HCT116 (cell line): ENCODE measurements around the gene LOXHD1. TPM values are rescaled to one million over a fixed set of nuclear protein-coding genes. Genes with fewer than 3 reads are reported as not detected.

Experiments used
- ATAC-seq: fragments of 200-7000 bp; cut with Tn5 transposase; 2 replicates; pipeline ENCODE4 v1.9.1; 2020; ENCODE audit warnings: mild to moderate bottlenecking, moderate library complexity
- BruUV-seq: library from RNA; stranded (reverse); fragments of 400-500 nt; replicated peaks from 2 replicates; lab custom pipeline; 2021; lab: Mats Ljungman, UMichigan
- CTCF ChIA-PET: fragments of 300-600 bp; sonication (Branson Sonifier 250); formaldehyde crosslinking; loops from one replicate; lab custom pipeline; 2021; ENCODE audit warnings: antibody characterized with exemption; lab: Charles Lee
- POLR2A ChIA-PET: fragments of 300-600, 350-600 bp; sonication (Branson Sonifier 250); formaldehyde crosslinking; loops from one replicate; lab custom pipeline; 2021; ENCODE audit warnings: antibody characterized with exemption; lab: Charles Lee
- RAD21 ChIA-PET, 2 experiments: fragments of 300-600 bp; sonication (Branson Sonifier 250); formaldehyde crosslinking; loops; one replicate each; lab custom pipeline; 2023; ENCODE audit warnings: low total read pairs in 2 of 2; ENCODE audit not compliant: uncharacterized antibody in 2 of 2, unreplicated experiment in 2 of 2, low non-redundant PET in 1 of 2; lab: Charles Lee
- DNase-seq: peaks from one replicate; pipeline ENCODE4 v3.0.0-alpha.2; 2010; ENCODE audit warnings: low read depth, low spot score
- H2AFZ ChIP-seq: fragments of 200-600 bp; shearing (Covaris generic), sonication (generic); 2 replicates; pipeline ENCODE4 v1.6.1; 2017; ENCODE audit warnings: low read depth, mixed run types, mixed read lengths, antibody characterized with exemption, low read length; ENCODE audit not compliant: poor library complexity, severe bottlenecking
- H3K27ac ChIP-seq: 2 replicates; pipeline ENCODE4 v1.5.1; 2012; ENCODE audit warnings: low read depth, low read length
- H3K27me3 ChIP-seq: fragments of 200-600 bp; sonication (generic); 2 replicates; pipeline ENCODE4 v1.6.1; 2016; ENCODE audit warnings: mixed run types, low read length, mixed read lengths; ENCODE audit not compliant: insufficient read depth
- H3K36me3 ChIP-seq, 2 experiments: fragments of 200-500 bp in 1 of 2; fragments of 200-600 bp in 1 of 2; sonication (Bioruptor generic) in 1 of 2; sonication (generic) in 1 of 2; 2 replicates each; pipeline versions ENCODE4 v1.5.1 to v1.6.1; 2014 to 2016; ENCODE audit warnings: low read length in 2 of 2, inconsistent platforms in 1 of 2, mixed read lengths in 1 of 2, mixed run types in 1 of 2; ENCODE audit not compliant: insufficient read depth in 2 of 2, control insufficient read depth in 1 of 2
- H3K4me1 ChIP-seq, 2 experiments: fragments of 200-600 bp in 1 of 2; sonication (generic) in 1 of 2; 2 replicates each; pipeline versions ENCODE4 v1.5.1 to v1.6.1; 2012 to 2017; ENCODE audit warnings: low read length in 2 of 2, inconsistent platforms in 1 of 2, mild to moderate bottlenecking in 1 of 2, mixed read lengths in 1 of 2, mixed run types in 1 of 2, moderate library complexity in 1 of 2; ENCODE audit not compliant: insufficient read depth in 2 of 2, control insufficient read depth in 1 of 2
- H3K4me2 ChIP-seq: fragments of 200-600 bp; sonication (generic); 2 replicates; pipeline ENCODE4 v1.6.1; 2017; ENCODE audit warnings: mixed run types, low read length, mixed read lengths
- H3K4me3 ChIP-seq, 2 experiments: fragments of 200-600 bp in 1 of 2; sonication (generic) in 1 of 2; replicated peaks in 1 of 2; 2 replicates each; pipeline ENCODE4 v1.5.1; 2011 to 2016; ENCODE audit warnings: low read length in 2 of 2, control low read depth in 1 of 2, low read depth in 1 of 2, mild to moderate bottlenecking in 1 of 2, mixed read lengths in 1 of 2, mixed run types in 1 of 2
- H3K79me2 ChIP-seq: fragments of 200-600 bp; sonication (generic); 2 replicates; pipeline ENCODE4 v1.6.1; 2017; ENCODE audit warnings: mild to moderate bottlenecking, mixed run types, low read length, moderate library complexity, mixed read lengths; ENCODE audit not compliant: insufficient read depth
- H3K9ac ChIP-seq: fragments of 200-600 bp; sonication (generic); 2 replicates; pipeline ENCODE4 v1.6.1; 2016; ENCODE audit warnings: low read length, mixed read lengths
- H3K9me2 ChIP-seq: fragments of 200-600 bp; sonication (generic), shearing (Covaris generic); 2 replicates; pipeline ENCODE4 v1.6.1; 2017; ENCODE audit warnings: mixed run types, mild to moderate bottlenecking, moderate library complexity; ENCODE audit not compliant: insufficient read depth
- H3K9me3 ChIP-seq, 2 experiments: fragments of 200-500 bp in 1 of 2; fragments of 200-600 bp in 1 of 2; sonication (Bioruptor generic) in 1 of 2; sonication (generic) in 1 of 2; 2 replicates each; pipeline ENCODE4 v1.6.1; 2014 to 2017; ENCODE audit warnings: low read length in 2 of 2, mixed read lengths in 2 of 2, inconsistent platforms in 1 of 2, low read depth in 1 of 2, mild to moderate bottlenecking in 1 of 2, mixed run types in 1 of 2, moderate library complexity in 1 of 2; ENCODE audit not compliant: control insufficient read depth in 1 of 2, insufficient read depth in 1 of 2
- H4K20me1 ChIP-seq: fragments of 200-600 bp; sonication (generic), shearing (Covaris generic); 2 replicates; pipeline ENCODE4 v1.6.1; 2017; ENCODE audit warnings: mixed run types, mild to moderate bottlenecking, moderate library complexity; ENCODE audit not compliant: insufficient read depth
- CBX3 ChIP-seq: IDR thresholded peaks from 2 replicates; pipeline ENCODE4 v1.6.1; 2012; ENCODE audit warnings: low read depth
- CEBPB ChIP-seq: IDR thresholded peaks from 2 replicates; pipeline ENCODE4 v1.6.1; 2012; ENCODE audit warnings: low read depth
- ELF1 ChIP-seq: IDR thresholded peaks from 2 replicates; pipeline ENCODE4 v1.6.1; 2012; ENCODE audit warnings: low read depth, borderline replicate concordance
- EZH2phosphoT487 ChIP-seq: fragments of 200-600 bp; IDR thresholded peaks from 2 replicates; pipeline ENCODE4 v1.6.1; 2018; ENCODE audit warnings: antibody characterized with exemption, borderline replicate concordance
- FOSL1 ChIP-seq: IDR thresholded peaks from 2 replicates; pipeline ENCODE4 v1.6.1; 2012; ENCODE audit warnings: low read depth
- JUND ChIP-seq: IDR thresholded peaks from 2 replicates; pipeline ENCODE4 v1.6.1; 2012
- POLR2A ChIP-seq: IDR thresholded peaks from 2 replicates; pipeline ENCODE4 v1.7.0; 2011; ENCODE audit warnings: borderline replicate concordance; ENCODE audit not compliant: insufficient read depth, insufficient read length; ENCODE audit errors: extremely low read depth
- POLR2AphosphoS5 ChIP-seq: IDR thresholded peaks from 2 replicates; pipeline ENCODE4 v1.6.1; 2011; ENCODE audit warnings: mild to moderate bottlenecking, low read depth, low read length, moderate library complexity
- RAD21 ChIP-seq: IDR thresholded peaks from 2 replicates; pipeline ENCODE4 v1.6.1; 2012; ENCODE audit warnings: low read depth, mild to moderate bottlenecking
- SP1 ChIP-seq: IDR thresholded peaks from 2 replicates; pipeline ENCODE4 v1.6.1; 2012; ENCODE audit warnings: low read depth
- SRF ChIP-seq: IDR thresholded peaks from 2 replicates; pipeline ENCODE4 v1.6.1; 2012; ENCODE audit warnings: low read depth
- TCF7L2 ChIP-seq: IDR thresholded peaks from 2 replicates; pipeline ENCODE4 v1.7.0; 2011; ENCODE audit warnings: borderline replicate concordance, inconsistent platforms; ENCODE audit not compliant: insufficient read depth, insufficient read length; ENCODE audit errors: extremely low read depth
- ZFX ChIP-seq: fragments of 450-650 bp; IDR thresholded peaks from 2 replicates; pipeline ENCODE4 v1.6.1; 2017
- intact Hi-C: fragments of 100-400 bp; cut with micrococcal nuclease; formaldehyde crosslinking; loops from 2 replicates; pipeline ENCODE4 v1.10.0; 2022
- total RNA-seq: library from RNA; stranded (reverse); gene quantifications from one replicate; pipeline ENCODE4 v1.2.1, GENCODE V29; 2021; ENCODE audit not compliant: unreplicated experiment
- TF ChIP-seq, protein P1 (sequence below): IDR thresholded peaks from 2 replicates; pipeline ENCODE4 v1.6.1; 2012
- TF ChIP-seq, protein P2 (sequence below), 3 experiments: fragments of 200-600 bp in 1 of 3; sonication (generic) in 1 of 3; IDR thresholded peaks in 2 of 3; conservative IDR thresholded peaks in 1 of 3; 2 replicates each; pipeline ENCODE4 v1.5.1; 2012 to 2017; ENCODE audit warnings: low read depth in 2 of 3, low read length in 2 of 3, antibody characterized with exemption in 1 of 3, borderline replicate concordance in 1 of 3, control low read depth in 1 of 3, mild to moderate bottlenecking in 1 of 3, mixed read lengths in 1 of 3, mixed run types in 1 of 3, moderate library complexity in 1 of 3; ENCODE audit not compliant: insufficient read depth in 1 of 3
- TF ChIP-seq, protein P3 (sequence below): IDR thresholded peaks from 2 replicates; pipeline ENCODE4 v1.6.1; 2012; ENCODE audit warnings: low read depth

LOXHD1 gene
- total RNA-seq, 1 experiment from 2014 or later: not detected

DNA sequence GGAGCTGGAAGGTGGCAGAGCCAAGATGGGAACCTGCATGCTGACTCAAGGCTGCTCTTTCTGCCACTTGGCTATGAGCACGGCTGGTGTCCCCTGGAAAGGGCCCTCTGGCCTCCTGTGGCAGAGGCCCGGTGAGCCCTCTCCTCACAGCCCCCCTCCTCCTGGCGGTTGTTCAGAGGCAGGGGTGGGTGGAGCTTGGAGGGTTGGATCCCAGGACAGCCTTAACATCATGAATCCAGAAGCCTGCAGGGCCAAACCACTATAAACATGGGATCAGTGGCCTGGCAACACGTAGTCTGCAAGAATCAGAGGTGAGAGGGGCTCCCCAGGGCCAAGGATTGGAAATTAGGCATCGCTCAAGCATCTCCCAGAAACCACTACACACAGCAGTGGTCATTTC is 48.5 kb upstream of the LOXHD1 start:
- Histone ChIP-seq H2AFZ (no peak overlapping the region), H3K9me3 (no peaks in the 10 kb centered on the region), H3K4me3 (no peak overlapping the region), H3K9me2 (no peaks in the 10 kb centered on the region), H3K4me2 (no peak overlapping the region), H3K79me2 (no peaks in the 10 kb centered on the region), H3K9ac (no peak overlapping the region), H4K20me1 (no peaks in the 10 kb centered on the region), H3K27me3 (no peaks in the 10 kb centered on the region), H3K36me3 (no peaks in the 10 kb centered on the region), H3K4me1 (peaks cover 12 to 23% of the 10 kb centered on the region in 2 experiments), H3K27ac (no peak overlapping the region)
- POLR2A ChIA-PET: no interaction called here
- no peak for ATAC-seq
- BruUV-seq: no TSS peak
- RAD21 ChIA-PET: no interaction called here
- intact Hi-C loops: no loop called here
- DNase-seq: no peak
- TF ChIP-seq, protein P1, sequence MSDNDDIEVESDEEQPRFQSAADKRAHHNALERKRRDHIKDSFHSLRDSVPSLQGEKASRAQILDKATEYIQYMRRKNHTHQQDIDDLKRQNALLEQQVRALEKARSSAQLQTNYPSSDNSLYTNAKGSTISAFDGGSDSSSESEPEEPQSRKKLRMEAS: no peak
- TF ChIP-seq EZH2phosphoT487 (no peak), CEBPB (no peak), RAD21 (no peak), SP1 (no peak), SRF (no peak), ZFX (no peak), ELF1 (no peak), POLR2AphosphoS5 (no peak), POLR2A (no peak), JUND (no peak), FOSL1 (no peak), TCF7L2 (no peak), CBX3 (no peak)
- TF ChIP-seq, protein P2, sequence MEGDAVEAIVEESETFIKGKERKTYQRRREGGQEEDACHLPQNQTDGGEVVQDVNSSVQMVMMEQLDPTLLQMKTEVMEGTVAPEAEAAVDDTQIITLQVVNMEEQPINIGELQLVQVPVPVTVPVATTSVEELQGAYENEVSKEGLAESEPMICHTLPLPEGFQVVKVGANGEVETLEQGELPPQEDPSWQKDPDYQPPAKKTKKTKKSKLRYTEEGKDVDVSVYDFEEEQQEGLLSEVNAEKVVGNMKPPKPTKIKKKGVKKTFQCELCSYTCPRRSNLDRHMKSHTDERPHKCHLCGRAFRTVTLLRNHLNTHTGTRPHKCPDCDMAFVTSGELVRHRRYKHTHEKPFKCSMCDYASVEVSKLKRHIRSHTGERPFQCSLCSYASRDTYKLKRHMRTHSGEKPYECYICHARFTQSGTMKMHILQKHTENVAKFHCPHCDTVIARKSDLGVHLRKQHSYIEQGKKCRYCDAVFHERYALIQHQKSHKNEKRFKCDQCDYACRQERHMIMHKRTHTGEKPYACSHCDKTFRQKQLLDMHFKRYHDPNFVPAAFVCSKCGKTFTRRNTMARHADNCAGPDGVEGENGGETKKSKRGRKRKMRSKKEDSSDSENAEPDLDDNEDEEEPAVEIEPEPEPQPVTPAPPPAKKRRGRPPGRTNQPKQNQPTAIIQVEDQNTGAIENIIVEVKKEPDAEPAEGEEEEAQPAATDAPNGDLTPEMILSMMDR (IDR thresholded peaks at IDR 0.05 in 2 of 3, conservative IDR thresholded peaks at IDR 0.05 in 1 of 3; ENCODE audit: borderline replicate concordance in 1 of 3, insufficient read depth in 1 of 3, low read depth in 2 of 3, low read length in 2 of 3): no peak
- TF ChIP-seq, protein P3, sequence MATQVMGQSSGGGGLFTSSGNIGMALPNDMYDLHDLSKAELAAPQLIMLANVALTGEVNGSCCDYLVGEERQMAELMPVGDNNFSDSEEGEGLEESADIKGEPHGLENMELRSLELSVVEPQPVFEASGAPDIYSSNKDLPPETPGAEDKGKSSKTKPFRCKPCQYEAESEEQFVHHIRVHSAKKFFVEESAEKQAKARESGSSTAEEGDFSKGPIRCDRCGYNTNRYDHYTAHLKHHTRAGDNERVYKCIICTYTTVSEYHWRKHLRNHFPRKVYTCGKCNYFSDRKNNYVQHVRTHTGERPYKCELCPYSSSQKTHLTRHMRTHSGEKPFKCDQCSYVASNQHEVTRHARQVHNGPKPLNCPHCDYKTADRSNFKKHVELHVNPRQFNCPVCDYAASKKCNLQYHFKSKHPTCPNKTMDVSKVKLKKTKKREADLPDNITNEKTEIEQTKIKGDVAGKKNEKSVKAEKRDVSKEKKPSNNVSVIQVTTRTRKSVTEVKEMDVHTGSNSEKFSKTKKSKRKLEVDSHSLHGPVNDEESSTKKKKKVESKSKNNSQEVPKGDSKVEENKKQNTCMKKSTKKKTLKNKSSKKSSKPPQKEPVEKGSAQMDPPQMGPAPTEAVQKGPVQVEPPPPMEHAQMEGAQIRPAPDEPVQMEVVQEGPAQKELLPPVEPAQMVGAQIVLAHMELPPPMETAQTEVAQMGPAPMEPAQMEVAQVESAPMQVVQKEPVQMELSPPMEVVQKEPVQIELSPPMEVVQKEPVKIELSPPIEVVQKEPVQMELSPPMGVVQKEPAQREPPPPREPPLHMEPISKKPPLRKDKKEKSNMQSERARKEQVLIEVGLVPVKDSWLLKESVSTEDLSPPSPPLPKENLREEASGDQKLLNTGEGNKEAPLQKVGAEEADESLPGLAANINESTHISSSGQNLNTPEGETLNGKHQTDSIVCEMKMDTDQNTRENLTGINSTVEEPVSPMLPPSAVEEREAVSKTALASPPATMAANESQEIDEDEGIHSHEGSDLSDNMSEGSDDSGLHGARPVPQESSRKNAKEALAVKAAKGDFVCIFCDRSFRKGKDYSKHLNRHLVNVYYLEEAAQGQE: no peak
- CTCF ChIA-PET: no interaction called here
